GM21723 (cell line): ENCODE data around the gene LGI1.

Source experiments
- ATAC-seq: cut with Tn5 transposase; IDR thresholded peaks from one replicate; pipeline ENCODE4 v1.9.1; 2021; ENCODE audit warnings: mild to moderate bottlenecking, moderate library complexity; ENCODE audit not compliant: unreplicated experiment

The LGI1 gene

GRCh38 chr10:93757801-93758507 lies at the start of gene LGI1:
TSS of gene LGI1 (plus strand) at chr10:93757936. CDS start at chr10:93758145, 209 bp downstream.
- ATAC-seq = no peak

DNA sequence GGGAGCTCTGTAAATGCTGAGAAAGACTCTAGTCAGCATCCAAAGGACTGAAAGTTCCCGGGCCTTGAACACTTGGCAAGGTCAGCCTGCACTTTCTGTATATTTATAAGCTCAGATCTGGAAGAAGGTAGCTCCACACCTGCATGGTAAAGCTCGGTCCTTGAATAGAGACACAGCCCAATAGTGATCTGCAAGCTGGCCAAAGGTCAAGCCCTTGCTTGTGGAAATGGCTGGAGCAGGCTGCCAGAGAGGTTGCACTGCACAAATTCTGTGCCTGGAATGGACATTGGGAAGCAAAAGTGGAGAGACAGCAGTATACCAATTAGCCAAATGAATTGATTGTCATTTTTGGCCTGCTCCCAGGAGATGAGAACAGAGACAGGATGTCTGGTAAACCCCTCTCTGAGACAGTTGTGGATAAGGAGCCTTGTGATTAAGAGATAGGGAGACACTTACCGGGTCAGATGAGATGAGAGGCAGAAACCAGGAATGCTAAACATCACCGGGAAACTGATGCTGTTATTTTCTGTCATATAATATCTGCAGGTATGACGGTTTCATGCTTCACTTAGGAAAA lies 47.3 kb upstream of the LGI1 start:
- ATAC-seq = no peak

DNA sequence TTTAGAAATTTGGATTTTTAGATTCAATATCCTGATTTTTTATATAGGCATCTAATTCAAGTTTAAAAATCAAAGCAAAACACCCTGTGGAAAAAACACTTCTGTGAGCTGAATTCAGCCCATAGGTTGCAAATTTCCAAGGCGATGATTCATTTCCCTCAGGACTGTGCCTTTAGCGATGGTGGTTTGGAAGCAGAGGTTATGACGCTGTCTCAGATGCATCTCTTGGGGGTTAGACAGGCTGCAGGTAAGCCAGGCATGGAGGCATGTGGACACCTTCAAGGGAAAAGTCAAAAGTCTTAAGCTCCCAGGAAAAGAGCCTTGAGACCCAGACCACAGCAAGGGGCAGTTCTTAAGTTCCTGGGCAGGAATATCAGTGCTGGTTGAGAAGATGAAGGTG lies 45.8 kb upstream of the LGI1 start:
- ATAC-seq = no peak

- no peak for ATAC-seq
Measured at GRCh38 chr10:93712593-93712992, 45.1 kb upstream of the LGI1 start.

- peak; percentile 96 for ATAC-seq
Measured at GRCh38 chr10:93715345-93715744, 42.4 kb upstream of the LGI1 start.

GRCh38 chr10:93716766-93717165 lies 41.0 kb upstream of the LGI1 start:
- ATAC-seq = no peak

DNA sequence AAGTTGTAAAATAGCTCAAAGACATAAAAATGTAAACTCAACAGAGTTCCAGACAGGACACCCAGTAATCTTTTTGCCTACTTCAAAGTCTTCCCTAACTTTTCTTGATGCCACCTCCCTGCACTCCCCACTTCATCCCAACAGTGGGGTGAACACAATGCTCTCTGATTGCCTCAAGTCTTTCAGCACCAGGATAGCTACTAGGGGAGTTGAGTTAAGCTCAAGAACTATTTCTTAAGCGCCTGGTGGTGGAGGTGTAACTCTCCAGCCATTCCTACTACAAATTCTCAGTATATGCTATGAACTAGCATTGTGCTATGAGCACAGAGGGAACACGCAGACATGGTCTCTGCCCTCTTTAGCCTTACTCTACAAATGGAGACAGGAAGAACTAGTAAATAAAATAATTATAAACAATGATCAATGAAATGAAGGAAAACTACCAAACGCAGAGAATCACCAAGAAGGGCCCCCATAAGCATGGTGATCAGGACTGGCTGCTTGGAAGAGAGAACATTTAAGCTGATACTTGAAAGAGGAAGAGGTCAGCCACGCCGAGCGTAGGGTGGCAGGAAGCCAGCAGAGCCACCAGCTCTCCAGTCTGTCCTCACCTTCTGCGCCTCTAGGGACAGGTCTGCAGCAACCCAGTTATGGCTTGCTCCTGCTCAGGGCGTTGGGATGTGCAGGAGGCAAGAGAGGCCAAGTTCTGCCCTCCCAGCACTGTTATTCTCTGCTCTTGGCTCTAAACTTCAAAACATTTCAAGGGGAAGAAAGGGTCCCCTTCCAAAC lies 38.6 kb upstream of the LGI1 start:
- ATAC-seq = peak; percentile 63

GRCh38 chr10:93719901-93720300 lies 37.8 kb upstream of the LGI1 start:
- ATAC-seq = no peak

- no peak for ATAC-seq
Measured at GRCh38 chr10:93722550-93722949, 35.2 kb upstream of the LGI1 start.

DNA sequence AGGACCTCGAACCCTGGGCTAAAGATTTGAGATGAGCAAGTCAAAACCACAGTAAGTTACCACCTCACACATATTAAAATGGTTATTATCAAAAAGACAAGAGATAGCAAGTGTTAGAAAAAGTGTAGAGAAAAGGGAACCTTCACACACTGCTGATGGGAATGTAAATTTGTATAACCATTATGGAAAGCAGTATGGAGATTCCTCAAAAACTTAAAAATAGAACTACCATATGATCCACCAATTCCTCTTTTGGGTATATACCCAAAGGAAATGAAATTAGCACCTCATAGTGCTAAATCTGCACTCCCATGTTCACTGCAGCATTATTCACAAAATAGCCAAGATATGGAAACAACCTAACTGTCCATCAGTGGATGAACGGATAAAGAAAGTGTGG lies 34.6 kb upstream of the LGI1 start:
- no peak for ATAC-seq

DNA sequence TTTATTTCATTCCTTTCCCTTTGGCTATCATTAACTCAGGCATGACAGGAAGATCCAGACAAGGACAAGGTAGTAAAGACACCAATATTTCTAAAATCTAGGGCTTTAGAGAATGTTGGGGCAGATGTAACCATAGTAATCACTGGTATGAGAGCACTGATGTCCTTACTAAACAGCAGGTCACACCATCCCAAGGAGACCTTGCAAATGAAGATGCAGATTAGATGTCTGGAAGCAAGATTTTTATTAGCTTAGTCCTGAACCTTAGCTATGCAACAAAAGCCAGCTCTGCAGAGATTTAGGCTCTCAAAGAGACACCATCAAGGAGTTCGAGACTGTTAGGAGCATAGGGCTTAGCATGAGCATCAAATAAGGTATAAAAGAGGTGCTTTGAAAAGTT lies 31.7 kb upstream of the LGI1 start:
- ATAC-seq = no peak

GRCh38 chr10:93741367-93741766 lies 16.4 kb upstream of the LGI1 start:
- no peak for ATAC-seq

DNA sequence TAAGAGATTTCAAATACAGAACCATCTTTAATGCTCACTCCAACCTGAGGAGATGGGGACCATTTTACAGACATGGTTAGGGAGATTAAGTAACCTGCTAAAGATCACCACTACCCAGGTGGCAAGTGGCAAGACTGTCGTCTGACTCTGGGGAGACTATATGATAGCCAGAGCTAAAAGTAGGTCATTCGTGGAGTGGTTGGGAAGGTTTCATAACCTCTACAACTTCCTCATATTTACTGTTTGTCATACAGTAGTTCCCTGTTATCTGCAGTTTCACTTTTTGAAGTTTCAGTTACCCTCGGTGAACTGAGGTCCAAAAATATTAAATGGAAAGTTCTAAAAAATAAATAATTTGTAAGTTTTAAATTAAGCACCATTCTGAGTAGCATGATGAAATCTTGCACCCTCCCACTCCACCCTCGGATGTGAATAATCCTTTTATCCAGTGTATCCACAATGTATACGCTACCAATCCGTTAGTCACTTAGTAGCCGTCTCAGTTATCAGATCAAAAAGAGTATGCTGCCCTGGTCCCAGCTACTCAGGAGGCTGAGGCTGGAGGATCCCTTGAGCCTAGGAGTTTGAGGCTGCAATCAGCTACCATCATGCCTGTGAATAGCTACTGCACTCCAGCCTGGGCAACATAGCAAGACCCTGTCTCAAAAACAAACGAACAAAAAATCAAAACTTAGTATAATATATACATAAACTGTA lies 14.9 kb upstream of the LGI1 start:
- peak; percentile 83 for ATAC-seq

- ATAC-seq = no peak
Measured at GRCh38 chr10:93745408-93746065, 12.2 kb upstream of the LGI1 start.

DNA sequence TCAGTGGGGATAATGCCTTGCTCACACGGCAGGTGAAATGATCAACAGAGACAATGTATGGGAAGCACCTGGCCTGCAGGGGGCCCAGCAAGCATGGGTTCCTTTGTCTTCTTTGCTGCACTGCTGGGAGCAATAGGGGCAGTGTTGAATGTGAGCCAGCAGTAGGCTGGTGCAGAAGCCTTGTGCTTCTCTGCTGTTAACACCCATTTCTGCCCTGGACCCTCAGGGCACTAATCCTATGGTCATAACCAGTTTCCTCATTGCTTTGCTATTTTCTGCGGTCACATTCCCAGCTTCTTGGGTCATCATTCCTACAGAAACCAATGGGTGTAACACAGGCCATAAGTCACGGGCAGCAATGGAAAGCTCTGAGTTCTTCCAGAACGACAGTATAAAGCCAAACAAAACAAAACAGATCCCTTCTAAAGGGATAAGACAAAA lies 10.9 kb upstream of the LGI1 start:
- ATAC-seq = no peak

- ATAC-seq = no peak
Measured at GRCh38 chr10:93749218-93749799, 8.4 kb upstream of the LGI1 start.

GRCh38 chr10:93751124-93751523 lies 6.6 kb upstream of the LGI1 start:
- ATAC-seq = no peak

DNA sequence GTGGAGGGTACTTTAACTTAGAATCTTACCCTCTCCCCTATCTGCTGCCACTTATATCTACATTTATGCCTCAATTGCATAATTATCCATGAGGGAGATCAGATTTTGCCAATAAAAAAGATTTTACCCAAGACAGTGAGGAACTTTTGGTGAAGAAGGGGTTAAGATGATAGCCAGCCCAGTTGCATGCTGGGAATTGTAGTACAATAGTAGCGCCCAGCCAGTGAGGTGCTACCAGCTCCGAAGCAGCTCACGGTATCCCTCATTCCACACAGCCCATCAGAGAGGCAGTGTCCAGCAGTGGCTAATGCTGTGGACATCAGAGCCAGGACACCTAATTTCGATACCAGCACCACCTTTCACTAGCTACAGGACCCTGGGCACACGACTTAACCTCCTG lies 5.9 kb upstream of the LGI1 start:
- ATAC-seq = no peak

DNA sequence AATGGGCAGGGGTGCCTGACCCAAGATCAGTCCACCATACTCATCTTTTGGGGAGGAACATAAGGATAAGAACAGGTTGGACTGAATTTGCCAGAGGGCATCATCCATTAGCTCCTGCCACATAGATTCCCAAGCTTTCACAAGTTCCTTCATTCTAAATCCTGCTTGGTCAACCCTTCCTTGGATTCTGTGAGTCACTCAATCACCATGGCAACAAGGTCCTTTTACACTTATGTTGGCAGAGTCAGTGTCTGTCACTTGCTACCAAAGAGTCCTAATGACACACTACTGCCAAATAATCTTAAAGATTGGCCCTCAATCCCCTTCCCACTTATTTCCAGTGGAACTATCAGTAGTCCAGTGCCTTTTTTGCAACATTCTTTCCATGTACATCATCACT lies 5.0 kb upstream of the LGI1 start:
- ATAC-seq = no peak

- no peak for ATAC-seq
Measured at GRCh38 chr10:93753621-93754250, 4.0 kb upstream of the LGI1 start.
